Stimulated activated CD4-positive, alpha-beta T cell treated with anti-CD3 and anti-CD28 coated beads, TNF-alpha, amount 100 ng/mL, for 48 hours (primary cell): ENCODE data around the gene MYZAP.

ENCODE experiments used
- DNase-seq, 3 donors: peaks; one replicate each; pipeline ENCODE4 v3.0.0-alpha.2; 2020; ENCODE audit warnings: low read depth in 3 of 3

Gene MYZAP

DNA sequence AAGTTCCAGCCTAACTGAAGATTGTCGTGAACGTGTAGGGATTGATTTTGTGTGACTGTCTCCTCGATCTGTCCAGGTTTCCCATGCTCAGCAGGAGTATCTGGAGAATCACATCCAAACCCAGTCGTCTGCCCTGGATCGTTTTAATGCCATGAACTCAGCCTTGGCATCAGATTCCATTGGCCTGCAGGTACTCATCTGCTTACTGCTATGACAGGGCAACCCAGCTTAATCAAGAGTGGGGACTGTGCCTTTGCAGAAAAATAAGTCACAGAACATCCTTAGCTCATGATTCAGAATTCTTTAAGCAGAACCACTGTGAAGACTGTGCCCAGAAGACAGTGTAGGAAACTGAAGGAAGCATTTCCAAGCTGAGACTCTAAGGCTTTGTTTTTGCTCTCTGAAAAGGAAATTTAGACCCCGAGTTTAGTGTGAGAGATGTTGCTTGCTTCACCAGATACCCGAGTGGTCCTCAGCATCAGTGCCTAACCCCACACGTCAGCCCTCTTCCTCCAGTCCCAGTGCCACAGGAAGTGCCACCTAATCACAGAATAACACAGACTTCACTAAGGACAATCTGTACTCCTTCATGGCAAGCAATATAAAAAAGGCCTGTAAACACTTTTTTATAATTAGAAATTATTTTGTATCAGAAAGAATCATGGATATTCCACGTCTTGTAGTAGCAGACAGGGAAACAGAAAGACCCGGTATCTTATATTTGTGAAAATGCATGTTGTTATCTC is 34.2 kb downstream of the MYZAP start:
- DNase-seq: no peak

DNA sequence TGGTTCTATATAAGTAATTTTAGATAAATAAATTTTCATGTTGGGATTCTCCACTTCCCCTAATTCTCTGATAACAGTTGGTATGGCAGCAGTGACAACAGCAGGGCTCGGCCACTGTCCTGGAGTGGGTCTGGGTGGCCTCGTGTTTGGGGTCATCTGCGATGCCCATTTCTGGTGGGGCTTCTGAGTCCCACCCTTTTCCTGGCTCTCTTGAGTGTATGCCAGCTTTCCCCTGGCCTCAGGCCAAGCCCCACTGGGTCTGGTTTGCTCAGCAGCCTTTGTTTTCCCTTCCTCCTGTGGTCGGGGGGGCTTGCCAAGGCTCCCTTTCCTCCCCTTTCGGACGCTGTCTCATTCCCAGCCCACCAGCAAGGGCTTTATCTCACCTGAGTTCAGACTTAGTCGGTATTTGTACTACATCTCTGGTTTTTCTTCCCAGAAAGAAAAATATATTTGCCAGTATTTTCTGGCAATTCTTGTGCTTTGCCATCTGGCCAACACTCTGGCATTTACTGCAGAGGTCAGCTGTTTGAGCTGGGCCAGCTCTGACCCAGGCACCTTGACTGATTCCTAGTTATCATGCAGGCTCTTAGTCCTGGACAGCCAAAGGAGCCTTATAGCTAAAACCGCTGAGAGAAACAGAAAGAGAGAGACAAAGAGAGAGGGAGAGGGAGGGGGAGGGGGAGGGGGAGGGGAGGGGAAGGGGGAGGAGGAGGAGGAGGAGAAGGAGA is 35.2 kb downstream of the MYZAP start:
- no peak for DNase-seq

DNA sequence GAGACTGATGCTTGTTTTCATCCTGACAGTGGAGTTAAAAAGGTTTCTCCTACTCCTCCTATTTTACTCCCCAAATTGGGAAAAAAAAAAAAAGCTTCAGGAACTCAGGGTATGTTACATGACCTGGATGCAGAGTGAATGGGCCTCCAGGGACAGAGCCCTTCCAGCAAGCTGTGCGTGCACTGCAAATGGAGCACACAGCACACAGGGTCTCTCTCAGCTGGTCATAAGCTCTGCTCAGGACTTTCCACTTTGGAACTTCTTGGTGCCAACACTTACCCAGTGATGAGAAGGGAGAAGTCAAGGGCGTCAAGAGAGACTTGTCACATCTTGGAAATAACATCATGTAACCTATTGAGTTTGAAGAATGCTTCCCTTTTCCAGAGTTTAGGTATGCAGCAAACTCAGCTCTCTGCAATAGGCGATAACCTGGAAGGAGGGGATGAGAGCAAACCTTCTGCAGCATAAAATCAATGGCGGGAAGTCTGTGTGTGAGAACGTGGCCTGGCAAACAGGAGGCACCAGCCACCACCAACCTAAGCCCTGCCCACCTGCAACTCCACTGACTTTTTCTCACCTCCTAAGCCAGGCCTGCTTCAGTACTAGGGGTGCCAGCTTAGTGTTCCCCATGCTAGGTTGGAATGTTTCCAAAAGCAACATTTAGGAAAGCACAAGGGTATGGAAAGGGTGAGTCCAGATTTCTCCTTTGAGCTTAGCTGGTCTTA is 39.8 kb downstream of the MYZAP start:
- DNase-seq: no peak

DNA sequence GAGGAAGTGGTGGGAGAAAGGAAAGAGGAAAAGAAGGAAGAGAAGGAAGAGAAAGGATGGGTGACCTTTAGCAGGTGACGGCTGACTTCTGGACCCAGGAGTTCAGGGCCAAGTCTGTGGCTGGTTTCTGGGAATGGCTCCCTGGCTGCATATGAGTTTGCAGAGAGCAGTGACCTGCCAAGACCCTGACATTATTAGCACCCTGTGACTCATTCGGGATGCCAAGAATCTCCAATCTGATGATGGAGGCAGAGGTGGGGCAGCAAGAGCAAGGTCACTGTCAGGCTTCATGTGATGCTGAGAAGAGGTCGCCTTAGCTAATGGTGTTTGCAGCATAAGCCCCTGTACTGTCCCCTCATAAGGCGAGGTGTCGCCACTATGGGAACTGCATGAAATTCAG is 42.6 kb downstream of the MYZAP start:
- DNase-seq: no peak

DNA sequence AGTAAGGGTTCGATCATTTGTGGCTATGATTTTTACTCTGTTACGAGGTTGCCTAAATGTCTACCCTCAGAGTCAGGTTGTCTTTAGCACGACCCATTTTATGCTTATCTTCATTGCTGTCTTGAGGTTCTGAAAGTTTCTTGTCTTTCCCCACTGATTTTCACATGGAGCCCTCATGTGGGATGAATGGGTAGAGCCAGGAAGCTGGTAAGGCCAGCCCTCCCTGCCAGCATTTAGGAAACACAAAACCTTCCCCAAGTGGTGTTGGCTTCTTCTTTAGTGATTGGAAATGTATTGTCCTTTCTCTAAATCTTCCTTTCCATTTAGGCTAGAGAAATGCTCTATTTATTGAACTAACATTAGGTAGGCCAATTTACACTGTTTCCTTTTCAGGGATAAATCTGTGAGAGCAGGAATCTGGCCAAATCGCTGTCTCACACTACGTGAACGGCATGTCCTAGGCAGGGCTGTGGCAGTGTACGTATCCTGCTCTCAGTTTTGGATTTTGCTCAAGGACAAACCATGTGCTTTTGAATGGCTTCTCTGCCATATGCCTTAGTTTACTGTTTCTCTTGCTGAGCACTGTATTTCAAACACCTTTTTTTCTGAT is 43.7 kb downstream of the MYZAP start:
- no peak for DNase-seq

DNA sequence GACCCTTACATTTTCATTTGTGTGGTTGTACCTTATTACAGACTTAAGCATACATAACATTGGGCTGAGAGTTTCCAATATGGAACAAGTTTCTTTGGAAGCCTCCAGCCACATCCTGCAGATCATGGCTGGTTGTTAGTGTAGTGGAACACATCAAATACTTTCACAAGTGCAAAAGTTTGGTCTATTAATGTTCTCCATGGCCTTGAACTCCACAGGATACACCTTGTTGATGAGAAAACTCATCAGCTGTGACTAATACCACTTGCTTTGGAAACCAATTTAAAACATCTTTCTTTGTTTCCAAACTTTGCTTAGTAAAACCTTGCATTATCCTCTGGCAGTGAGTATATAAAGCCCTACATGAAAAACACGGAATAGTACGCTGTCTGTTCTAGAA is 46.1 kb downstream of the MYZAP start:
- no peak for DNase-seq

DNA sequence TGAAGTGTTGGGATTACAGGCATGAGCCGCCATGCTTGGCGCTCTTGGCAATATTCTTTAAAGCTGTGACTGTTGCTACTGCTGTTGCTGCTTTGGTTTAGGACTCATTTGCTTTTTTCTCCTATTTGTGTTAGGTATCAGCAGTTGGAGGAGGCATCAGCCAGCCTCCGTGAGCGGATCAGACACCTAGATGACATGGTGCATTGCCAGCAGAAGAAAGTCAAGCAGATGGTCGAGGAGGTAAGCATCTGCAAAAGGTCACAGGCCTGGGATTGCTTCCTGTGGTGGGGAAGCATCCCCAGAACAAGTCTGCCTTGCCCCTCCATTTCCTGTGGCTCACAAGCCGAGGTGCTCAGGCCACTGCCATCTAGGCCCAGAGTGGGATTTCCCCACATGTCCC is 47.6 kb downstream of the MYZAP start:
- no peak for DNase-seq

DNA sequence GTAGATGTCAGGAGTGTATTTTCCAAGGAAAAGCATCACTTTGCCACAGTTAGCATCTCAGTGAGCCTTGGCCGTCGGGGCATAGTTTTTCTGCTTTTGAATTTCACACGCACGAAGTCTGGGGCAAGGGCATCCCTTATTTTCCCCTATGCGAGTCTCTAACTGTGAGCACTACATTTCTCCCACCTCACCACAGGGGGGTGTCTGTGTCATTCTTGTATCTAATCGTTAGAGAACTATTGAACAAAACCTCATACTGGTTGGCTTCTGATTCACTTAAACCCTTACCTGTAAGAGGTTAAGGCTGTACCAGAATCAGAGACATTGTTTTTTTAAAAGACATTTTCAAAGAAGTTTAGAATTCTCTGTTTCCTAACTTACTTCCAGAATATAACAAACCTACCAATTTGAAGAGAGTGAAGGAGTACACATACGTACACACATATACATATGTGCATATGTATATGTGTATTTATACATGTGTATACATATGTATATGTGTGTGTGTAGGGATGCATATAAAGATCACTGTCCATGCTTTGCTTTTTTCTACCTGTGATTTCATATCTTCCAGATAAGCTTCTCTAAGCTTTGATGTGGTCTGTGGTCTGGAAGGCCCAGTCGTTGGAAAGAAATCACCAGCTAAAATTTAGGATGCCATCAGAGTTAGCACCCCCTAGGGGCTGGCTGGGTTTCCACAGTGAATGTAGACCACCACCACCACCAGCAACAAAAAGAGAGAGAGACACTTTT is 49.4 kb downstream of the MYZAP start:
- no peak for DNase-seq

DNA sequence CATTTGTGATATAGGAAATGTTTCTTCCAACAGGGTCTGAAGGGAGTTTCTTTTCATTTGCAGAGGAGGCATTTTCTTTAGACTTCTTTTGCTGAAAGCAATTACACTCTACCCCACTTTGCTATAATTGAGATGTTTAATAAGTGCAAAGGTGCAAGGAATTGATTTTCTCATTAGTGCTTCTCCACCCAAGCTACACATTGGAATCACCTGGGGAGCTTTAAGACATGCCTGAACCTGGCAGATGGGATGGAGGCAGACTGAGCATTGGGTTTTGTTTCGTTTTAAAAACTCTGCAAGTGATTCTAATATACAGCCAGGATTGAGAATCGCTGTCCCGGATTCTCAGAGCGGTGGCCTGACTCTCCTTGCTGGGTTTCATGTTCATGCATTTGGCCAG is 52.1 kb downstream of the MYZAP start:
- no peak for DNase-seq

DNA sequence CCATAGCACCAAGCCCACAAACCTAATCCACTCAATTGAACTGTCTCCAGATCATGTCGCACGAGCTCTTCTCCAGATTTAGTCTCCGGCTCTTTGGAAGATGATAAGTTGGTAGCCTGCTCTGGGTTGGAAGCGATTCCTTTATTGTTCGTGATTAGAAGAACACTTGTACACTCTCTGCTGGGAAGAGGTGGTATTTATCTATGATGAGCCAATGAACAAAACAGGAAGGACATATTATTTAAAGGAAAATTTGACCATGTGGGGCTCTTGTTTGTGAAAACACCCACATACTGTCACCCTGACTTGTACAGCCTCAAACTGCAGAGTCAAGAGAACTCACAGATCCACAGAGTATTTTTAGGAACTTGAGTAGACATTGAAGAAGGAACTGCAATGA is 54.4 kb downstream of the MYZAP start:
- no peak for DNase-seq

DNA sequence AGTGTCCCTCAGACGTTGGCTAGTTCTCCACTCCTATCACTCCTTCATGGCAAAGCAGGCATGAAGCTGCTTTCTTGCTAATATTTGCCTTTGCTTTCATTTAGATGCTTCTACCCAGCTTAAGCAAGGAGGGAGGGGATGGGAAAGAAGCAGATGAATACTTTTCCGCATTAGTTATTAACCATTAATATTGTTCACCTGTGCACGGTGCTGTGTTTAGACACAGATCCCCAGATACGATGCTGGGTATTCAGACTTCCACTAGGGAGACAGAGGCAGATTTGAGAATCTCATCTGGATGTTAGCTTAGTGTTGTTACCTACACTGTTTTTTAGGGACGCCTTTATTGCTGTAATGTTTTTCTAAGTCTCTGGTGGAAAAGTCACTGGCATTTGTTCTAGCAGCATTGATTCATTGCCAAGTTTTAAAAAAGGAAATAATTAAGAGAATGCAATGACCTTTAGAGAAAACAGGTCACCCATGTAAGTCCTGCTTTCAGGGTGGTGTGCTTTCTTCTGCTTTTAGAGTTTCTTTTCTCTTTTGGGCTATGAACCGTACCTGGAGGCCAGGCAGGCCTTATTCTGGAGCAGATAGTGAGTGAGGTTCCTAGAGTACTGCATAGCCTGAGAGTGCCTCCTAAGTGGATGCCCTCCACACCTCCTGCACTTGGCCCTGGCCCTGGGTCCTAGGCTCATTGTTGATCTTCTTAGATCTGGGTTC is 55.5 kb downstream of the MYZAP start:
- DNase-seq: no peak

DNA sequence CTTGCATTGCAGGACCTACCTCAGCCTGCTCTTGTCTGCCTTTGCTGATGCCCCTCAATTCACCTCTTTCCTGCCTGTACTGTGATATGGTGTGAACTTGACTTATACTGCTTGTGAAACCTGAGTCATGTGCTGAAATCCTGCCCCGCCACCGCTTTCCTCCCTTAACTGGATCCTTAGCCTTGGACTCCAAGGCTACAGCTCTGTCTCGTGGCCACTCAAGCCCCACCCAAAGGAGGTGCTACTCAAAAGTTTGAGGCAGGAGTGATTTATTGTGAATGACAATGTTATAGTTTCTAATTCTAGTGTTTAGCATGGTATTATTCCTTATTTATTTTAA is 56.1 kb downstream of the MYZAP start:
- DNase-seq: no peak

DNA sequence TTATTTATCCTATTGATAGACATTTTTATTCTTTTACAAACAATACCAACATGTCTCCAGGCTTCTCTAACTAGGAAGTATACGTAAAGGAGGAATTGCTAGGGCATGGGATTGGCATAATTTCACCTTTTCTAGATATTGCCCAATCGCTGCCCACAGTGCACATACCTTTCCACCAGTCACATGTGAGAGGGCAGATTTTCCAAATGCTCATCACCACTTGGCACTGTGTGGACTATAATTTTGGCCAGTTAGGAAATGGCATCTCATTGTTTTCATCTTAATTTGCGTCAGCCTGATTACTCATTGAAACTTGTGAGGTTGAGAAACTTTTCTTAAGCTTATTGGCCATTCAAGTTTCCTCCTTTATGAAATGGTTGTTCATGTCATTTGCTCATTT is 57.4 kb downstream of the MYZAP start:
- DNase-seq: no peak

DNA sequence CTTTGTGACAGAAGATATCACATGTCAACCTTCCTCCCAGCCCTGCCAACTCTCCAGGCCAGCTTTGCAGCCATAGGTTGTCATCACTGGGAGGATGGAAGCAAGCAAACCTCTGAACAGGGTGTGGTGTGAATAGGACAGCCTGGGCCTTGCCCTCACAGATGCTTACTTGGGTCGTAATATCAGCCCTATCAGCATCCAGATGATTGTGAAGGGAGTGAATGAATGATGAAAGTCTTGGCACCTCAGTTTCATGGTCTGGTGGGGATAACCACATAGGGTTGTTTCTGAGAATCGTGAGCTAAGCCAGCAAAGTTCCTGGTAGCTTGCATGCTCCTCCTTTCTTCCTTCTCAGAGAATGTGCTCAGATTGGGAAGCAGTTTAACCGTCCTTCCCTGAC is 59.7 kb downstream of the MYZAP start:
- DNase-seq: no peak

DNA sequence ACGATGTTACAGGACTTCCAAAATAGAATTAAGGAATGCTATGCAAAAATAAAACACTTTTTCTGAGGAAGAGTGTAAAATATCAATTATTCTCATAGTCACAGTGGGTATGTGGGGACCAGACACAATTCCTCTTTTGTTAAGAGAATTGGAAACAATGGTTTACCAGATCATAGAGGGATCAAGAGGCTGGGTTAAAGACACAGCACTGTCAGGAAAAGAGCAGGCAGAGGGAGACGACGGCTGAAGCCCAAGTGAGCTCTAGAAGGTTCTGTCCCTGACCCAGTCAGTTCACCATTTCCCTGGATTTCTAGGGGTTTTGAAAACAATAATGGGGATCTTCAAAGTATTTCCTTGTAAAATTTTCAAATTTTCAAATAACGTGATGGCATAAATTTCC is 60.8 kb downstream of the MYZAP start:
- no peak for DNase-seq

DNA sequence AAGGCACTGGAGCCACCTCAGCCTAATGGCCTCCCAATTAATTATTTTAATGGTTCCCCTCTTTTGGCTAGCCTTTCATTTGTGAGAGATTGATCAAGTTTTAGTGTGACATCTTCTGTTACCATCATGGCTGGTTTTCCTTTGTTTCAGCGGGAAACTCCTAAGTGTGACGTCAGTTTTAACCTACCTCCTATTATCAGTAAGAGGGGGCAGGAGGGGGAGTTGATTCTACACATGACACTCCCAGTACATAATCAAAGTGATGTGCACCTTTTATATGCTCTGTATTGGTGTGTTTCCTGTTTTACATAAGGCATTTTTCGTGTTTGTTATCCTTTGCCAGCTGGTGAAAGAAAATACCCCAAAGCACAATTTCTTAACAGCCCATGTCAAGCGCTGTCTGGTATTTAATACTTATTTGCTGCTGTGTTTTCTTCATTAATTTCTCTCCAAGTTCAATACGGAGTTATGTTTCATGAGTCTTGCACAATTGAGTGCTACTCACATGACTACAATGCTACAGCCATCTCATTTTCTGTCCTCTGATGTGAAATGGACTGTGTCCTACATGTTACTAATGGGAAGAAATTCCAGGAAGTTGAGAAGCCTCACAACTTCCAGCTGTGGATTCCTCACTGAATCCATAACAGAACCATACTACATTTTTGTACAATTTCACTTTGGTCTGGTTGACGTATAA is 62.6 kb downstream of the MYZAP start:
- DNase-seq: no peak

DNA sequence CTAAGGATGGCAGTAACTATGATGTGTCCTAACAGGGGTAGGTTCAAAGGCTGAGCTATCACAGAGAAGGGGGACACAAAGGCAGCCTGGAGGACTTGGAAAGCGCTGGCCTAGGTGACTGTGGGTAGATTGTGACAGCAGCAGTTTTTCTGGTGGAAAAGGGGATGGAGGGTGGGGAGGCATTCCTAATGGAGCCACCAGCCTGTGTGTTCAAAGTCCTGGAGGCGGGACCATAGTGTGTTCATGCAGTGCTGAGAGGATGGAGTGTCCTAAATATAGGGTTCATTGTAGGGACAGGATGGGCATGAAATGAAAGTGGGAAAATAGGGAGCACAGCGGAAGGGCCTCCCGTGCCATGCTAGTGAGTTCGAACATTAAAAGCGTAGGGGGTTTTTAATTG is 63.3 kb downstream of the MYZAP start:
- DNase-seq: no peak

DNA sequence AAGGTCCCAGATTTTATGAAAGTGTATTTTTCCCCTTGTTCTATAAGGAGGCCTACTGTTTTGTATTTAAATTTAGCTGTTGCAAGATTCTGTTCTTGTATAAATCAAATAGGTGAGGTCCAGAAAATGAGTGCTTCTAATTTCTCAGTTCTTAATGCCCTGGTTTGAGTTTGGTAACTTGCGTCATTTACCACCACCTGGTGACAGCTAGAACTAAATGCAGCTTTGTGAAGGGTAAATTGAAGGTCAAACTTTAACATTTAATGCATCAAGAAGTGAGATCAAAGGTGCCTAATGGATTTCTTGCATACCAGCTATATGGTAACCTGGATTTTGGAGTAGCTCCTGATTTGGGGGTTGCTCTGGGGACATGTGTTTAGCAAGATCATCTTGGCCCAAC is 64.1 kb downstream of the MYZAP start:
- DNase-seq: no peak

DNA sequence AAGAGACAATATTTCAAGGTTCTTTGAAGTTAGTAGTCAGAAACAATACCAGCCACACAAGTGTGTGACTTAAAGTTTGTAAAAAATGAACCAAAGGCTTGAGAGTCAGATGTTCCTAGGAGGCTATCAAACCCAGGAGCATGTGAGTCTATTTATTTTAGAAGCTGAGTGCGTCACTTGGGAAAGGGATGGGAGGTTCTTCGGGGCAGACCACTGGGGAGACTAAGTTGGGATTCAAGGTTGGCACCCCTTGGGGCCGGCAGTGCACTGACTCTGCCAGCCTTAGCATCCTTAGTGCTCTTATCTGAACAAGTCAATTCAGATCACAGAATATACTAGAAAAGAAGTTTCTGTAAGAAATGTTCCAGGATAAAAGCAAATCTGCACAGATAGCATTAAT is 64.7 kb downstream of the MYZAP start:
- no peak for DNase-seq

DNA sequence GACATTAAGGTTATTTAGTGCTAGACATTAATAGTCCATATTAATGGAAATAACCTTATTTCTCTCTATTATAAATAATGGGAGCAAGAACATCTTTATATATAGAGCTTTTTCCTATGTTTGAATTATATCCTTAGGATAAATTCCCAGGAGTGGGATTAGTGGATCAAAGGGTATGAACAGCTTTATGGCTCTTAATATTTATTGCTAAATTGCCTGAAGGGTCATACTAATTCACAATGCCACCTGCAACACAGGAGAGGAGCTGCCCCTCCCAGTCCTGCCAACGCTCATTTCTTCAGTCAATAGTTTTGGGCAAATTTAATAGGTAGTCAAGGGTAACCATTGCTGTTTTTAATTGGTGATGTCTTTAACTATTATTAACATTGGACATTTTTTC is 65.9 kb downstream of the MYZAP start:
- DNase-seq: no peak
